Measurements from ENCODE around the gene ATP9A. TPM values are rescaled to one million over a fixed set of nuclear protein-coding genes. Genes with fewer than 3 reads are reported as not detected.

ATP9A gene
- total RNA-seq, 1 experiment from 2014 or later, result 12.1 TPM

DNA sequence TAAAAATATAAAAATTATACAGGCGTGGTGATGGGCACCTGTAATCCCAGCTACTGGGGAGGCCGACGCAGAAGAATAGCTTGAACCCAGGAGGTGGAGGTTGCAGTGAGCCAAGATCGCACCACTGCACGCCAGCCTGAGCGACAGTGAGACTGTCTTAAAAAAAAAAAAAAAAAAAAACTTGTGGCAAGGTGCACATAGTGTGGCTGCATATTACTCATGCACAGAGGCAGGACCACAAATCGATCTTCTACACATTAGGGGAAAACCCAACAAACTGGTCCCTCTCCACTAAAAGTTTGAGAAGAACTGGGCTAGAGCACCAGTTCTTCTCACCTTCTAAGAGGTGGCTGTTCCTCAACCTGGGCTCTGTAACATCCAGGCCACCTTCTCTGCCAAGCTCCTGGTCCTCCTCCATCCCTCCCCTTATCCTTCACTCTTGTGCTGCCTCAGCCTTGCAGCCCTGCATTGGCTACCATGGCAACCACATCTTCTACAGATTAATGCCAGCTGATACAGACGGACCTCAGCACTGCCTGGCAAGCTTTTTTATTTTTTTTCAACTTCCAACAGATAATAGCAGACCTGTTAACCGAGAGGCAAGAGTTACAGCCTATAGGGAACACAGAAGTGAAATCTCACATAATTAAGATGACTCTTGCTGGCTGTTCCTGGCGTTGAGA, 88.0 kb downstream of the ATP9A start:
- Histone ChIP-seq H3K23ac (ENCODE audit: insufficient read length, low read depth, low read length) (no peak overlapping the region), H4K5ac (ENCODE audit: insufficient read length, low read depth, low read length) (no peak overlapping the region), H2BK5ac (ENCODE audit: insufficient read length, low read length) (no peak overlapping the region), H3K4ac (ENCODE audit: low read depth, low read length) (no peak overlapping the region), H3K27me3 (ENCODE audit: insufficient read depth, low read length) (no peaks in the 10 kb centered on the region), H2BK20ac (ENCODE audit: low read depth, low read length, poor library complexity, severe bottlenecking) (no peak overlapping the region), H3K27ac (ENCODE audit: insufficient read length, low read depth, low read length) (no peak overlapping the region), H3K9ac (ENCODE audit: extremely low read depth, insufficient read length, low read length) (no peak overlapping the region), H3K56ac (ENCODE audit: insufficient read length, low read depth, low read length) (no peak overlapping the region), H2BK15ac (ENCODE audit: low read depth, low read length) (no peak overlapping the region), H3K79me2 (ENCODE audit: insufficient read depth, low read length) (no peaks in the 10 kb centered on the region), H3K14ac (ENCODE audit: insufficient read depth, low read length) (no peak overlapping the region), H2BK12ac (ENCODE audit: insufficient read length, low read depth, low read length) (no peak overlapping the region), H2AK5ac (ENCODE audit: insufficient read length, low read length) (no peak overlapping the region), H3K4me2 (ENCODE audit: insufficient read depth, insufficient read length, low read length) (no peak overlapping the region), H4K91ac (ENCODE audit: insufficient read length, low read depth, low read length) (no peak overlapping the region), H3T11ph (ENCODE audit: low read length) (no peak overlapping the region), H3K4me1 (ENCODE audit: insufficient read depth, low read length) (no peaks in the 10 kb centered on the region), H2AFZ (ENCODE audit: low read length) (no peak overlapping the region), H4K20me1 (ENCODE audit: control insufficient read depth, insufficient read depth, insufficient read length) (no peaks in the 10 kb centered on the region), H3K9me3 (ENCODE audit: control insufficient read depth, low read depth, low read length) (no peaks in the 10 kb centered on the region), H2BK120ac (ENCODE audit: low read depth, low read length, poor library complexity, severe bottlenecking) (no peak overlapping the region), H3K79me1 (ENCODE audit: insufficient read depth, low read depth, low read length, poor library complexity, severe bottlenecking) (no peaks in the 10 kb centered on the region), H3K18ac (ENCODE audit: insufficient read length, low read depth, low read length) (no peak overlapping the region), H3K23me2 (ENCODE audit: insufficient read length, low read depth, low read length, poor library complexity, severe bottlenecking) (no peaks in the 10 kb centered on the region), H4K8ac (replicated peaks; ENCODE audit: insufficient read length, low read depth, low read length) (no peak overlapping the region)
- Mint-ChIP-seq H3K27ac (peak overlapping the region in 1 of 3 experiments; percentile 46; a peak in 1 of 7 replicates), H3K4me1 (peaks cover 10 to 19% of the 10 kb centered on the region in 2 experiments), H3K36me3 (ENCODE audit: insufficient read depth in 1 of 3, low read depth in 3 of 3) (peaks cover 0 to 4% (median 2%) of the 10 kb centered on the region in 3 experiments; a peak in 4 of 7 replicates), H3K27me3 (ENCODE audit: low read depth) (no peaks in the 10 kb centered on the region), H3K4me3 (no peak overlapping the region), H3K9me3 (no peaks in the 10 kb centered on the region)
- TF ChIP-seq CTCF (conservative IDR thresholded peaks at IDR 0.05), result no peak
- no peak for DNase-seq
- no CpG with 5 or more reads among the region's 10 CpGs for WGBS (ENCODE audit: extremely low coverage, insufficient read length, low lambda C conversion rate)

All from H9 (cell line).